SW 1271 (cell line): ENCODE measurements around the gene MASP2.
"Not testable (repeated sequence)": the region's sequence is repeated elsewhere in the genome, so short reads cannot be mapped to it uniquely, and the experiment has no call there.

Experiments
- DNase-seq, 2 experiments: peaks; one replicate each; lab custom pipeline; 2025; lab: John Stamatoyannopoulos, UW

MASP2 gene

GRCh38 chr1:11058595-11059154 is 11.6 kb upstream of the MASP2 start:
- no peak for DNase-seq

GRCh38 chr1:11058026-11058425 is 11.0 kb upstream of the MASP2 start:
- no peak for DNase-seq

GRCh38 chr1:11057477-11057876 is 10.4 kb upstream of the MASP2 start:
- no peak for DNase-seq

GRCh38 chr1:11056504-11056903 is 9.5 kb upstream of the MASP2 start:
- DNase-seq, result no peak

- DNase-seq, result no peak
Measured at GRCh38 chr1:11055676-11056075, 8.6 kb upstream of the MASP2 start.

GRCh38 chr1:11054666-11055065 is 7.6 kb upstream of the MASP2 start:
- DNase-seq, result no peak

GRCh38 chr1:11054181-11054580 is 7.1 kb upstream of the MASP2 start:
- DNase-seq, result no peak

- DNase-seq, result no peak
Measured at GRCh38 chr1:11053758-11054137, 6.7 kb upstream of the MASP2 start.

GRCh38 chr1:11052839-11053757 is 6.1 kb upstream of the MASP2 start:
- DNase-seq, result no peak

- DNase-seq, result no peak
Measured at GRCh38 chr1:11051781-11052511, 4.9 kb upstream of the MASP2 start.

GRCh38 chr1:11051121-11051520 is 4.1 kb upstream of the MASP2 start:
- DNase-seq, result not testable (repeated sequence)

GRCh38 chr1:11046270-11046566 is 821 bp downstream of the MASP2 start:
- no peak for DNase-seq

- no peak for DNase-seq
Measured at GRCh38 chr1:11045428-11046269, 1.4 kb downstream of the MASP2 start.

- no peak for DNase-seq
Measured at GRCh38 chr1:11044849-11045427, 2.1 kb downstream of the MASP2 start.

- no peak for DNase-seq
Measured at GRCh38 chr1:11044086-11044848, 2.8 kb downstream of the MASP2 start.

- no peak for DNase-seq
Measured at GRCh38 chr1:11042995-11043874, 3.8 kb downstream of the MASP2 start.

GRCh38 chr1:11042065-11042464 is 5.0 kb downstream of the MASP2 start:
- DNase-seq, result no peak

GRCh38 chr1:11041048-11041447 is 6.0 kb downstream of the MASP2 start:
- DNase-seq, result no peak

- not testable (repeated sequence) for DNase-seq
Measured at GRCh38 chr1:11040105-11040429, 7.0 kb downstream of the MASP2 start.
